Muscle layer of duodenum (tissue), 2 donors: ENCODE measurements around the gene WFDC5.

Experiments
- H3K27ac ChIP-seq: one replicate; pipeline ENCODE4 v1.7.0; 2013; ENCODE audit warnings: mild to moderate bottlenecking, low read length
- H3K27me3 ChIP-seq: one replicate; pipeline ENCODE4 v1.7.0; 2013; ENCODE audit warnings: low read depth, mild to moderate bottlenecking, control low read depth, low read length
- H3K36me3 ChIP-seq, 2 donors: one replicate each; pipeline ENCODE4 v1.7.0; 2013; ENCODE audit warnings: low read length in 2 of 2, control low read depth in 1 of 2, mild to moderate bottlenecking in 1 of 2; ENCODE audit not compliant: insufficient read depth in 2 of 2, control insufficient read depth in 1 of 2
- H3K4me1 ChIP-seq, 2 donors: one replicate each; pipeline ENCODE4 v1.7.0; 2013; ENCODE audit warnings: low read length in 2 of 2, mild to moderate bottlenecking in 2 of 2, control low read depth in 1 of 2, moderate library complexity in 1 of 2; ENCODE audit not compliant: insufficient read depth in 2 of 2, control insufficient read depth in 1 of 2
- H3K4me3 ChIP-seq, 2 donors: one replicate each; pipeline ENCODE4 v1.7.0; 2013; ENCODE audit warnings: low read length in 2 of 2, low read depth in 1 of 2, mild to moderate bottlenecking in 1 of 2
- H3K9me3 ChIP-seq, 2 donors: one replicate each; pipeline ENCODE4 v1.7.0; 2013; ENCODE audit warnings: low read length in 2 of 2, control low read depth in 1 of 2, mild to moderate bottlenecking in 1 of 2; ENCODE audit not compliant: control insufficient read depth in 1 of 2
- donor health status: healthy.

WFDC5 gene

GRCh38 chr20:45087097-45087790 is 27.7 kb downstream of the WFDC5 start:
- no peaks in the 10 kb centered on the region for H3K27me3 ChIP-seq
- peaks cover 0 to 15% of the 10 kb centered on the region in 2 donors for H3K36me3 ChIP-seq
- H3K4me3 ChIP-seq, result no peak overlapping the region
- H3K9me3 ChIP-seq, result peaks cover 5 to 8% of the 10 kb centered on the region in 2 donors
- H3K27ac ChIP-seq, result no peak overlapping the region
- no peaks in the 10 kb centered on the region for H3K4me1 ChIP-seq

GRCh38 chr20:45085867-45086266 is 29.1 kb downstream of the WFDC5 start:
- no peak overlapping the region for H3K27ac ChIP-seq
- no peaks in the 10 kb centered on the region for H3K4me1 ChIP-seq

GRCh38 chr20:45085289-45085688 is 29.7 kb downstream of the WFDC5 start:
- Histone ChIP-seq H3K4me1 (no peaks in the 10 kb centered on the region), H3K27me3 (no peaks in the 10 kb centered on the region), H3K27ac (no peak overlapping the region), H3K9me3 (peaks cover 5 to 8% of the 10 kb centered on the region in 2 donors), H3K36me3 (peaks cover 0 to 32% of the 10 kb centered on the region in 2 donors), H3K4me3 (no peak overlapping the region)

More at GRCh38 chr20:45085867-45086266, 29.1 kb downstream of the WFDC5 start:
- Histone ChIP-seq H3K27me3 (no peaks in the 10 kb centered on the region), H3K4me3 (no peak overlapping the region), H3K36me3 (peaks cover 0 to 27% of the 10 kb centered on the region in 2 donors), H3K9me3 (peaks cover 5 to 8% of the 10 kb centered on the region in 2 donors)

- Histone ChIP-seq H3K27ac (no peak overlapping the region), H3K36me3 (peaks cover 6 to 39% of the 10 kb centered on the region in 2 donors), H3K4me3 (no peak overlapping the region), H3K27me3 (no peaks in the 10 kb centered on the region), H3K9me3 (peaks cover 5 to 8% of the 10 kb centered on the region in 2 donors), H3K4me1 (no peaks in the 10 kb centered on the region)
Measured at GRCh38 chr20:45083127-45083526, 31.8 kb downstream of the WFDC5 start.

- Histone ChIP-seq H3K27me3 (no peaks in the 10 kb centered on the region), H3K36me3 (peaks cover 9 to 44% of the 10 kb centered on the region in 2 donors), H3K4me3 (no peak overlapping the region), H3K9me3 (peaks cover 5 to 8% of the 10 kb centered on the region in 2 donors), H3K4me1 (no peaks in the 10 kb centered on the region), H3K27ac (no peak overlapping the region)
Measured at GRCh38 chr20:45082468-45082867, 32.5 kb downstream of the WFDC5 start.

- Histone ChIP-seq H3K4me1 (no peaks in the 10 kb centered on the region), H3K27ac (no peak overlapping the region), H3K9me3 (peaks cover 5 to 8% of the 10 kb centered on the region in 2 donors), H3K36me3 (peaks cover 9 to 58% of the 10 kb centered on the region in 2 donors), H3K27me3 (no peaks in the 10 kb centered on the region), H3K4me3 (no peak overlapping the region)
Measured at GRCh38 chr20:45080867-45081624, 33.9 kb downstream of the WFDC5 start.

GRCh38 chr20:45077559-45077958 is 37.4 kb downstream of the WFDC5 start:
- Histone ChIP-seq H3K4me3 (no peak overlapping the region), H3K27ac (no peak overlapping the region), H3K9me3 (peaks cover 2% of the 10 kb centered on the region in 2 donors), H3K36me3 (peaks cover 22 to 60% of the 10 kb centered on the region in 2 donors), H3K4me1 (no peaks in the 10 kb centered on the region), H3K27me3 (no peaks in the 10 kb centered on the region)

- Histone ChIP-seq H3K27me3 (no peaks in the 10 kb centered on the region), H3K27ac (no peak overlapping the region), H3K36me3 (peaks cover 15 to 33% of the 10 kb centered on the region in 2 donors), H3K4me1 (no peaks in the 10 kb centered on the region), H3K4me3 (no peak overlapping the region), H3K9me3 (no peaks in the 10 kb centered on the region)
Measured at GRCh38 chr20:45073221-45073620, 41.8 kb downstream of the WFDC5 start.

- peaks cover 12 to 24% of the 10 kb centered on the region in 2 donors for H3K36me3 ChIP-seq
Measured at GRCh38 chr20:45072066-45072465, 42.9 kb downstream of the WFDC5 start.

GRCh38 chr20:45070932-45071632 is 43.9 kb downstream of the WFDC5 start:
- Histone ChIP-seq H3K4me3 (no peak overlapping the region), H3K9me3 (no peaks in the 10 kb centered on the region), H3K27ac (no peak overlapping the region), H3K27me3 (no peaks in the 10 kb centered on the region), H3K36me3 (peaks cover 12 to 14% of the 10 kb centered on the region in 2 donors), H3K4me1 (no peaks in the 10 kb centered on the region)

More at GRCh38 chr20:45072066-45072465, 42.9 kb downstream of the WFDC5 start:
- Histone ChIP-seq H3K4me1 (no peaks in the 10 kb centered on the region), H3K27ac (no peak overlapping the region), H3K4me3 (no peak overlapping the region), H3K9me3 (no peaks in the 10 kb centered on the region), H3K27me3 (no peaks in the 10 kb centered on the region)

GRCh38 chr20:45069261-45069660 is 45.7 kb downstream of the WFDC5 start:
- no peaks in the 10 kb centered on the region for H3K9me3 ChIP-seq
- no peaks in the 10 kb centered on the region for H3K36me3 ChIP-seq
- H3K4me1 ChIP-seq, result no peaks in the 10 kb centered on the region
- H3K4me3 ChIP-seq, result no peak overlapping the region
- no peaks in the 10 kb centered on the region for H3K27me3 ChIP-seq
- no peak overlapping the region for H3K27ac ChIP-seq
